HG03103 (cell line): ENCODE results near the gene NUP133.
"Not testable (repeated sequence)": the region's sequence is repeated elsewhere in the genome, so short reads cannot be mapped to it uniquely, and the experiment has no call there.

ENCODE experiments used
- ATAC-seq: cut with Tn5 transposase; IDR thresholded peaks from one replicate; pipeline ENCODE4 v1.9.1; 2021; ENCODE audit warnings: low read depth; ENCODE audit not compliant: unreplicated experiment

NUP133 gene

GRCh38 chr1:229507951-229508822 is at the start of gene NUP133:
TSS of gene NUP133 (minus strand) at chr1:229508341. CDS start at chr1:229508249, 92 bp downstream.
- peak; percentile 94 for ATAC-seq

DNA sequence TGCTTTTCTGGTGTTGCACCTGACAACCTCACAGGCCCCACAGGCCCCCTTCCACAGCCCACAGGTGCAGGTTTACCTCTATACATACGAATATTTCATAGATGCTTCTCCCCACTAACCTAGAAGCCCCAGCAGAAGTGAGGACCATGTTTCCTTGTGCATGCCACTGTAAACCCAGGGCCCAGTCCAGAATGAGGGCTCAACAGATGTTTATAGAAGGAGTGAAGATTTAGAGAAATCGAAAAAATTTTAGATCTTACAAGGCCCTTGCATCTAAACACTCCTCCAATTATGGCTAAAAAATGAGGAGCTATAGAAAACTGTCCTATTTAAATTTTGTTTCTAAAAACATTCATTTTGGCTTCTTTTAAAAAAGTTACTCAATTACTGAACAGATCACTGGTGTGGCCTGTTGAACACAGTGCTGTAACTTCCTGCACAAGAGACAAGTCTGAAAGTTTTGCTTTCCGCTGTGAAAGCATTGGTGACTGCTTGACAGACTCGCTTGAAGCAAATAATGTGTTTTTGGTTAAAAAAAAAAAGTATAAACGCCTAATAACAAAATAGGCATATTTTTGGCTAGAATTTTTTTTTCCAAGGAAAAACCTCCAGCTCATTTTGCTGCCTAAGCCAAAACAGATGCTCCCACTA is 49.2 kb upstream of the NUP133 start:
- ATAC-seq, result no peak

GRCh38 chr1:229554886-229555621 is 46.9 kb upstream of the NUP133 start:
- ATAC-seq, result no peak

- no peak for ATAC-seq
Observed at GRCh38 chr1:229553621-229554130, 45.5 kb upstream of the NUP133 start.

DNA sequence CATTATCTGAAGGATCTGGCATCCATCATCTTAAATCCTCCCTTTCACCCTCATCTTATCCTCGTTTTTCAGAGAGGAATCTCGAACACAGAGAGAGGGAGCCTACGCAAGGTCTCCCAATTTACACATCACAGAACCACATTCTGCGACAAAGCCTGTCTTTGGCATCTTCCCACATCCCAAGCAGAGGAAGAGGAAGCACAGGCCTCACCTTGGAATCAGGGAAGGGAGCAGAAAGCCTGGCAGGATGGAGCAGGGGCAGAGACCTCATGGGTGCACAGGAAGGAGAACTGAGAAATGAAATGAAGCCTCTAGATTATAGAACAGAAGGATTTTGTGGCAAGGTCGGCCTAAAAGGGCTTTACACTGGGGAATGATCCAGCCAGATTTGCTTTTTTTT is 44.6 kb upstream of the NUP133 start:
- no peak for ATAC-seq

DNA sequence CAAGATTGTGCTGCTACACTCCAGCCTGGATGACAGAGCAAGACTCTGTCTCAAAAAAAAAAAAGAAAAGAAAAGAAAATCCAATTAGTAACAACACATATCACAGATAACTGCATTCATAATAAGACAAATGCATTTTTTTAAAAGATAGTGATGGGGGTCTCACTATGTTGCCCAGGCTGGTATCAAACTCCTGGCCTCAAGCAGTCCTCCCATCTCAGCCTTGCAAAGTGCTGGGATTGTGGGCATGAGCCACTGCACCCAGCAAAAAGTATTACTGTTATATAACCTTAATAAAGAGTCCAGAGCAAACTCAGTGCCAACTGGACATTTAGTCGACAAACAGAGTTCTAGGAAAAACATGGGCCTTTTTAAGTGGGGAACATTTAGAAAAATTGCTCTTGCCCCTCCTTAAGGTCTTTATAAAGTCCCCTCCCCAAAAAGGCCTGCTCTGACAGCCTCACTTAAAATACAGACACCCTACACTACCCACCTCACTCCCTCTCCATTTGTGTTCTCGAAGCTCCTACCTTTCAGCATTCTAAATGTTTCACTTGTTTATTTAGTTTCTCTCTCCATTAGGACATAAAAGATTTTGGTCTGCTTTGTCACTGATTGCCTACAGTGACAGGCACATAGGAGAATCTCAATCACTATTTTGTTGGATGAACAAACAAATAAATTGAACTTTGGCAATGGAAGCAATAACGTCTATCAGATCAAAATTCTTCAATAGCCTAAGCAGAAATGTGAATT is 42.8 kb upstream of the NUP133 start:
- no peak for ATAC-seq

DNA sequence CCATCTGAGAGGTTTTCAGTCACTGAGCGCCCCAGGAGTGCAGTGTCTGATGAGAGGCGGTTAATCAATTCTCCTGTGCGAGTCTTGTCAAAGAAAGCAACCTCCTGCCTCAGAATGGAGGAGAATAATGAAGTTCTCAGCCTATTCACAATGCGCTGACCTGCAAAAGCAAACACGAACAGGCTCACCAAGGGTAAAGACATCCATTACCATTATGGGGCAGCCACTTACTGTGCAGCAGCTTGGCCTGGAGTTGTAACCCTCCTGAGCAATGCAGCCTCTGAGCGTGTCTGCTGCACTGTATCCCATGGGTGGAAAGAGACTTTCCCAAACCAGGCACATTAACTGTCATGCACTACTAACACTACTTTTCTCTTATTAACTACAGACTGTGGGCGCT is 39.4 kb upstream of the NUP133 start:
- ATAC-seq, result no peak

- no peak for ATAC-seq
Observed at GRCh38 chr1:229544587-229544986, 36.4 kb upstream of the NUP133 start.

DNA sequence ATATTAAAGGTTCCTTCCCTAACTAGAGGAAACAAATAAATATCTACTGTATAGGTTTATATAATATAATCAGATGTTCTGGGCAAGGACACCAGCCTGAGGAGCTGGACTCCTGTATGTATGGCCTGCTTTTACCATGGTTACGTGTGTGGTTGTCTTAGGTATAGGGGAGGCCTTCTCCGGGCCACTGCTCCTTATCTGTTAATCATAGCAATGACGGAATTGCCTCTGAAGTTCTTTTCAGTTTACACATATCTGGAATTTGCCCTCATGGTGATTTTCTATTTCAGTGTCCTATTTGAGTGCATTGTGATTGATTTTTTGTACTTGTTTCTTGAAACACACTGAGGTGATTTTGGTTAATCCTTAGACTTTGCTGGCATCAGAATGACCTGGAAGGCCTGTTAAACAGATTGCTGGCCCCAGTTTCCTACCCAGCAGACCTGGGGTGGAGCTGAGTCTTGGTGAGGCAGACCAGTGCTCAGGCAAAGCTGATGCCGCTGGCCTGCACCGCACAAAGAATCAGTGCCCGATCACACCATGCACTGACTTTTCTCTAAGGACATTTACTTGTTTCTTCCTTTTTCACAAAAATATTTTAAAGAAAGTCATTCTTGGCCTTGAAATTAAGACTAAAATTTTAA is 31.8 kb upstream of the NUP133 start:
- ATAC-seq, result no peak

DNA sequence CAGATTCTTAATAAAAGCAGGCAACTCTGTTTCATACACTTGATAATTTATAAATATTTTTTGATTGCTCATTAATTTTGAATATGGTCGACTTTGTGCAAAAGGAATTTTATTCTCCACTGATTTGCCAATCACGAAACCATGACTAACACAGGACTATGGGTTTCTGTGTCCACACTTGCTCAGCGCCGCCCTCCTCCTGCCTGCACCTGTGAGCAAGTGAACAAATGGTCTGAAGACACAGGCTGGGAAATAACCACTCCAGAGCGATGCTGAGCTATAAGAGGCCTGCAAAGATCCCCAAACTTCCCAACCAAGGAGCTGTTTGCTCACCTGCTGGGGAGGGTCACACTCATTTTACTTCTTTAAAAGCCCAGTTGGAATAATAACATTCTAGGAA is 30.8 kb upstream of the NUP133 start:
- ATAC-seq, result no peak

- no peak for ATAC-seq
Observed at GRCh38 chr1:229537894-229538293, 29.8 kb upstream of the NUP133 start.

- no peak for ATAC-seq
Observed at GRCh38 chr1:229536982-229537381, 28.8 kb upstream of the NUP133 start.

GRCh38 chr1:229535230-229535629 is 27.1 kb upstream of the NUP133 start:
- no peak for ATAC-seq

DNA sequence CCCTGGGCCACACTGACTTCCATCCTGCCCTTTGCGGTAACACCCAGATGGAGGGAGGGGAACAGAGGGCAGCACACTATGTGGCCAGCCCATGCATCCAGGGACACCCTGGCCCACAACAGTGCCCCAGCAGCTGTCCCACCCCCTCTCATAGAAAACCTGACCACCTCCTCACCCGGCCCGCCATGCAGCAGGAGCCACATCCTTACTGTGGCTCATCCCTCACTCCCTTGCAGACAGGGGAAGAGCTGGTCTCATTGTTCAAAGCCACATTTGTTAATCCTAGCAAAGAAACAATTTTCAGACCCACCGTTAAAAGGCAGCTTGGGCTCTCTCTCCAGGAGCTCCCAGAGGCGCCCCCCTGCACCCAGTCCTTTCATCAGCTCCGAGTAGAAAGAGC is 23.2 kb upstream of the NUP133 start:
- no peak for ATAC-seq

- no peak for ATAC-seq
Observed at GRCh38 chr1:229529639-229530038, 21.5 kb upstream of the NUP133 start.

- ATAC-seq, result no peak
Observed at GRCh38 chr1:229526695-229527094, 18.6 kb upstream of the NUP133 start.

- ATAC-seq, result no peak
Observed at GRCh38 chr1:229523052-229523451, 14.9 kb upstream of the NUP133 start.

GRCh38 chr1:229514578-229515275 is 6.6 kb upstream of the NUP133 start:
- no peak for ATAC-seq

GRCh38 chr1:229511625-229512024 is 3.5 kb upstream of the NUP133 start:
- ATAC-seq, result not testable (repeated sequence)
